22Rv1 (cell line): ENCODE data around the gene CDKL1.

Source experiments
- ZFX ChIP-seq: fragments of 450-650 bp; IDR thresholded peaks from 2 replicates; pipeline ENCODE4 v1.6.1; 2017; ENCODE audit warnings: antibody characterized with exemption, borderline replicate concordance
- TF ChIP-seq, protein P1 (sequence below): fragments of 450-650 bp; IDR thresholded peaks from 2 replicates; pipeline ENCODE4 v1.5.1; 2017; ENCODE audit warnings: mild to moderate bottlenecking

DNA sequence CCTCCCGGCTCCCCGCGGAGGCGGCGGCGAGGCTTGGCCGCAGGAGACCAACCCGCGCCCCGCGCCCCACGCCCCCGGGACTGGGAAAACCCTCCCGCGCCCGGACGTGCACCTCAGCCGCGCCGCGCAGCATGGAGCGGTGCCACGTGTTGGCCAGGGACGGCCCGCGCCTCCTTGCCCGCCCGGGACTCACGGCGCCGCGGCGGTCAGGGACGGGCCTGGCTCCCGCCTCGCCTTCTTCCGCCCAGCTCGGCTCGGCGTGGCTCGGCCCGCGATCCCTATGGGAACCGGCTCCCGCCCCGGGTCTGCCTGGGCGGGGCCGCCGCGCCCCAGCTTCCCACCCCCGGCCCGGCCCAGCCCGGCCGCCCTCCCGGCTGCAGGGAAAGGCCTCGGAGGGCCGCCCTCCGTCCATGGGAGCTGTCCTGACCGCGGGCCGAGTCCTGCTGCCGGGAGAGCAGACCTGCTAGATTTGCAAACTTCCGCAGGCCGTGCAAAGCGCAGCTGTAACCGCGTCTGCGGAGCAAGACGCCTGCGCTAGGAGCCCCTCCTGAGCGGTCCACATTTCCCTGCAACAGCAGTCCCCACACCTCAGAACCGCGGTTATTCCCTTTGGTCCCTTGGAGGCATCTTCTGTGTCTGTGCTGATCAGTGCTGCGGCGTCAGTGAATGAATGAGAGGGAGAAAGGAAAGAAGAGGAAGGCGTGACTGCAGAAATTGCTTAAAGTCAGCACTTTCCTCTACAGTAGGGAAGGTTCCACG is at the start of gene CDKL1:
- TF ChIP-seq, protein P1, sequence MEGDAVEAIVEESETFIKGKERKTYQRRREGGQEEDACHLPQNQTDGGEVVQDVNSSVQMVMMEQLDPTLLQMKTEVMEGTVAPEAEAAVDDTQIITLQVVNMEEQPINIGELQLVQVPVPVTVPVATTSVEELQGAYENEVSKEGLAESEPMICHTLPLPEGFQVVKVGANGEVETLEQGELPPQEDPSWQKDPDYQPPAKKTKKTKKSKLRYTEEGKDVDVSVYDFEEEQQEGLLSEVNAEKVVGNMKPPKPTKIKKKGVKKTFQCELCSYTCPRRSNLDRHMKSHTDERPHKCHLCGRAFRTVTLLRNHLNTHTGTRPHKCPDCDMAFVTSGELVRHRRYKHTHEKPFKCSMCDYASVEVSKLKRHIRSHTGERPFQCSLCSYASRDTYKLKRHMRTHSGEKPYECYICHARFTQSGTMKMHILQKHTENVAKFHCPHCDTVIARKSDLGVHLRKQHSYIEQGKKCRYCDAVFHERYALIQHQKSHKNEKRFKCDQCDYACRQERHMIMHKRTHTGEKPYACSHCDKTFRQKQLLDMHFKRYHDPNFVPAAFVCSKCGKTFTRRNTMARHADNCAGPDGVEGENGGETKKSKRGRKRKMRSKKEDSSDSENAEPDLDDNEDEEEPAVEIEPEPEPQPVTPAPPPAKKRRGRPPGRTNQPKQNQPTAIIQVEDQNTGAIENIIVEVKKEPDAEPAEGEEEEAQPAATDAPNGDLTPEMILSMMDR, result no peak
- no peak for TF ChIP-seq ZFX
